Heart left ventricle (tissue), 16 donors: ENCODE measurements around the gene MLXIP. TPM values are rescaled to one million over a fixed set of nuclear protein-coding genes. Genes with fewer than 3 reads are reported as not detected.
A peak's percentile ranks its signal among the peaks of the same experiment; 100 is the strongest.

Experiments
- ATAC-seq, 4 donors: fragments of 200-7000 bp; cut with Tn5 transposase; one replicate each; pipeline ENCODE4 v1.9.1; 2020 to 2022; ENCODE audit warnings: moderate library complexity in 4 of 4, mild to moderate bottlenecking in 3 of 4, moderate number of reproducible peaks in 1 of 4
- DNase-seq, 5 donors: peaks; one replicate each; pipeline ENCODE4 v3.0.0-alpha.2; 2020
- H3K27ac ChIP-seq, 12 donors: fragments of 200-600 bp; sonication (generic) in 4 of 12; one replicate each; pipeline versions ENCODE4 v1.5.0 to v1.8.0; 2016 to 2022; ENCODE audit warnings: mild to moderate bottlenecking in 2 of 12
- H3K27me3 ChIP-seq, 9 donors: fragments of 200-600 bp; sonication (generic) in 2 of 9; one replicate each; pipeline versions ENCODE4 v1.5.1 to v1.8.0; 2016 to 2022; ENCODE audit warnings: mild to moderate bottlenecking in 3 of 9
- H3K36me3 ChIP-seq, 9 donors: fragments of 200-600 bp; sonication (generic) in 2 of 9; one replicate each; pipeline versions ENCODE4 v1.5.0 to v1.8.0; 2018 to 2022; ENCODE audit warnings: mild to moderate bottlenecking in 2 of 9
- H3K4me1 ChIP-seq, 12 donors: fragments of 200-600 bp; sonication (generic) in 4 of 12; one replicate each; pipeline versions ENCODE4 v1.5.0 to v1.8.0; 2016 to 2022; ENCODE audit warnings: mild to moderate bottlenecking in 3 of 12
- H3K4me3 ChIP-seq, 12 donors: fragments of 200-600 bp; sonication (generic) in 4 of 12; one replicate each; pipeline versions ENCODE4 v1.5.0 to v1.8.0; 2017 to 2022; ENCODE audit warnings: mild to moderate bottlenecking in 9 of 12, moderate library complexity in 4 of 12
- H3K9me3 ChIP-seq, 12 donors: fragments of 200-600 bp; sonication (generic) in 4 of 12; one replicate each; pipeline versions ENCODE4 v1.5.0 to v1.8.0; 2016 to 2022; ENCODE audit warnings: mild to moderate bottlenecking in 1 of 12
- POLR2A ChIP-seq, 2 donors: fragments of 450-650 bp; IDR thresholded peaks; one replicate each; pipeline ENCODE4 v1.6.1; 2017; ENCODE audit warnings: antibody characterized with exemption in 2 of 2, mild to moderate bottlenecking in 2 of 2, moderate library complexity in 2 of 2
- whole genome bisulfite sequencing, 4 donors: extraction: QIAGEN DNeasy Blood & Tissue Kit in 2 of 4; methylation state at CpG; one replicate each; pipeline versions ENCODE4 v1.1.5 to v1.1.7; 2013 to 2018; 5-methylcytosine and 5-hydroxymethylcytosine counted together
- intact Hi-C, 10 donors: fragments of 100-400 bp; cut with DNase I; formaldehyde crosslinking; loops; one replicate each; pipeline versions ENCODE4 v1.11.1 to v1.14.2; 2022
- polyA plus RNA-seq, 2 donors: library from polyadenylated mRNA; stranded (reverse); fragments of 200-250 nt; gene quantifications; one replicate each; pipeline ENCODE4 v1.2.3, GENCODE V29; 2013
- total RNA-seq, 9 donors: library from RNA; depleted of rRNA in 2 of 9; stranded (reverse); fragments of >200 nt in 2 of 9; fragmentation: NEBNext Ultra II Directional in 3 of 9; extraction: Animal tissue kit (Norgen Biotek cat#: 25700) in 3 of 9; gene quantifications; one replicate each; pipeline versions ENCODE4 v1.1.0 to v1.2.4, GENCODE V29; 2016 to 2023
- TF ChIP-seq, protein P1 (sequence below), 12 donors: fragments of 200-600 bp; sonication (generic) in 4 of 12; IDR thresholded peaks; one replicate each; pipeline versions ENCODE4 v1.5.0 to v1.8.0; 2018 to 2022; ENCODE audit warnings: antibody characterized with exemption in 12 of 12, mild to moderate bottlenecking in 5 of 12
- donor health status: ischemic (EF 13 %, LVEDD 7.1; RV severe dilation, severe dysfunction).
- donor health status: healthy with polysubstance abuse.
- donor health status: DM: no; HTN: yes; CAD: no.
- donor health status: DM: no; HTN: no; CAD: no.
- donor health status: ischemic (EF 25% LVEDD 6.9; RV normal size, moderate dysfunction).
- donor health status: ischemic (EF 25% LVEDD 5.7; RV mildly dilated, moderate dysfunction).
- donor health status: healthy.
- donor health status: DM: yes; HTN: yes; CAD: no.
- donor health status: ischemic (EF 35%, LVEDD 5.7; RV mildly dilated, moderate dysfunction).
- donor health status: nonischemic (EF 11% LVEDD 7.7; RV severe dilation, severe dysfunction).
- donor health status: DM: yes; HTN: yes; CAD: no.
- donor health status: PGD.
- donor health status: ischemic (EF 29% LVEDD 5.4; RV normal size, mild dysfunction).
- donor health status: nonischemic (EF 23%, LVEDD 6.1; RV moderate dilation, normal function).

Gene MLXIP
- total and polyA plus RNA-seq, 11 donors = 14.3 to 39.6 (median 22.7) TPM

DNA sequence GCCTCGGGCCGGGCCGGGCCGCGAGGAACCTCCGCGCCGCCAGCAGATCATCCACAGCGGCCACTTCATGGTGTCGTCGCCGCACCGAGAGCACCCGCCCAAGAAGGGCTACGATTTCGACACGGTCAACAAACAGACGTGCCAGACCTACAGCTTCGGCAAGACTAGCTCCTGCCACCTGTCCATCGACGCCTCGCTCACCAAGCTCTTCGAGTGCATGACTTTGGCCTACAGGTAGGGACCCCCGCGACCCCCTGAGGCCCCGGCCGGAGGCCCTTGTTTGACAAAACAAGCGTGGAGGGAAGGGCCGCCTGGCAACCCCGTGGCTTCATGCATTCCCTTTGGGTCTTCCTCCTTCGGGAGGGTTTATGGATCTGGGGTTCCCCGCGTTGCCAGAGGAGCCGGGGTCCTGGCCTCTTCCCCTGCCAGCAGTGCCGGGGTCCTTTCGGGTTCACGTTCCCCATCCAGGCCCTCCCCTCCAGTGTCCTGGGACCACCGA lies 526 bp downstream of the MLXIP start:
- Histone ChIP-seq H3K4me1 (peaks cover 7 to 62% (median 43%) of the 10 kb centered on the region in 12 donors), H3K4me3 (peak overlapping the region; percentile 32 to 94 (median 74)), H3K27me3 (no peaks in the 10 kb centered on the region), H3K36me3 (peaks cover 0 to 4% (median 0%) of the 10 kb centered on the region in 9 donors), H3K27ac (peak overlapping the region; percentile 53 to 95 (median 86)), H3K9me3 (no peaks in the 10 kb centered on the region)
- WGBS, 4 donors = 1 to 2% (median 1%) methylated on average over 24 to 38 of the region's 38 CpGs
- peak in 1 of 5 donors; percentile 42 for DNase-seq
- no peak for TF ChIP-seq POLR2A (IDR thresholded peaks at IDR 0.05)
- TF ChIP-seq, protein P1, sequence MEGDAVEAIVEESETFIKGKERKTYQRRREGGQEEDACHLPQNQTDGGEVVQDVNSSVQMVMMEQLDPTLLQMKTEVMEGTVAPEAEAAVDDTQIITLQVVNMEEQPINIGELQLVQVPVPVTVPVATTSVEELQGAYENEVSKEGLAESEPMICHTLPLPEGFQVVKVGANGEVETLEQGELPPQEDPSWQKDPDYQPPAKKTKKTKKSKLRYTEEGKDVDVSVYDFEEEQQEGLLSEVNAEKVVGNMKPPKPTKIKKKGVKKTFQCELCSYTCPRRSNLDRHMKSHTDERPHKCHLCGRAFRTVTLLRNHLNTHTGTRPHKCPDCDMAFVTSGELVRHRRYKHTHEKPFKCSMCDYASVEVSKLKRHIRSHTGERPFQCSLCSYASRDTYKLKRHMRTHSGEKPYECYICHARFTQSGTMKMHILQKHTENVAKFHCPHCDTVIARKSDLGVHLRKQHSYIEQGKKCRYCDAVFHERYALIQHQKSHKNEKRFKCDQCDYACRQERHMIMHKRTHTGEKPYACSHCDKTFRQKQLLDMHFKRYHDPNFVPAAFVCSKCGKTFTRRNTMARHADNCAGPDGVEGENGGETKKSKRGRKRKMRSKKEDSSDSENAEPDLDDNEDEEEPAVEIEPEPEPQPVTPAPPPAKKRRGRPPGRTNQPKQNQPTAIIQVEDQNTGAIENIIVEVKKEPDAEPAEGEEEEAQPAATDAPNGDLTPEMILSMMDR (IDR thresholded peaks at IDR 0.05) = no peak
- intact Hi-C loops = loop anchor here in 1 of 10 donors (5.0 kb wide), 1 partner anchor 38 kb away; no protein-coding TSS in a partner anchor
- no peak for ATAC-seq

DNA sequence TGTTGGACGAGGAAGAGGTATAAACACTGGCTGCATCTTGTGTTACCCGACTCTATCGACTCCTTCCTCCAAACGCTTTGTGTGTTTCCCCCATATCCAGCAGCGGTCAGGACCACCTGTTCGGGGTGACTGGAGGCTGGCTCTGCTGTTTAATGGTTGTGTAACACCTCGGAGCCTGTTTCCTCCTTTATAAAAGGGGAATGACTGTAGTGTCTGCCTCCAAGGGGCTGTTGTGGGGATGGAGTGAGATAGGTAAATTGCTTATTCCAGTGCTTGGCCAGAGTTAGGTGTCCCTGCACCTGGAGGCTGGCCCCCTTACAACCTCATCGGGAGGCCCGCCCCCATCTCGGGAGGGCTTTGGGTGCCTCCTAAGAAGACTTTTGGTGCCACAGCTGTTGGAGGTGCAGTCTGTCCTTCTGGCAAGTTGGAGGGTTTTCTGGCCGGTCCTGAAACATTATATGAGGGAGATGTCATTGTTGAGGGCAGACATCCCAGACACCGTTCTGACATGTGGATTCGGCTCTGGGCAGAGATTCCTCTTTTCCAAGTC lies 1.1 kb downstream of the MLXIP start:
- intact Hi-C loops = loop anchor here in 2 of 10 donors (5.0 kb wide), 2 partner anchors 38 to 43 kb away; no protein-coding TSS in a partner anchor
- H3K27ac ChIP-seq = peak overlapping the region; percentile 53 to 95 (median 86)
- H3K4me1 ChIP-seq = peaks cover 7 to 65% (median 45%) of the 10 kb centered on the region in 12 donors

DNA sequence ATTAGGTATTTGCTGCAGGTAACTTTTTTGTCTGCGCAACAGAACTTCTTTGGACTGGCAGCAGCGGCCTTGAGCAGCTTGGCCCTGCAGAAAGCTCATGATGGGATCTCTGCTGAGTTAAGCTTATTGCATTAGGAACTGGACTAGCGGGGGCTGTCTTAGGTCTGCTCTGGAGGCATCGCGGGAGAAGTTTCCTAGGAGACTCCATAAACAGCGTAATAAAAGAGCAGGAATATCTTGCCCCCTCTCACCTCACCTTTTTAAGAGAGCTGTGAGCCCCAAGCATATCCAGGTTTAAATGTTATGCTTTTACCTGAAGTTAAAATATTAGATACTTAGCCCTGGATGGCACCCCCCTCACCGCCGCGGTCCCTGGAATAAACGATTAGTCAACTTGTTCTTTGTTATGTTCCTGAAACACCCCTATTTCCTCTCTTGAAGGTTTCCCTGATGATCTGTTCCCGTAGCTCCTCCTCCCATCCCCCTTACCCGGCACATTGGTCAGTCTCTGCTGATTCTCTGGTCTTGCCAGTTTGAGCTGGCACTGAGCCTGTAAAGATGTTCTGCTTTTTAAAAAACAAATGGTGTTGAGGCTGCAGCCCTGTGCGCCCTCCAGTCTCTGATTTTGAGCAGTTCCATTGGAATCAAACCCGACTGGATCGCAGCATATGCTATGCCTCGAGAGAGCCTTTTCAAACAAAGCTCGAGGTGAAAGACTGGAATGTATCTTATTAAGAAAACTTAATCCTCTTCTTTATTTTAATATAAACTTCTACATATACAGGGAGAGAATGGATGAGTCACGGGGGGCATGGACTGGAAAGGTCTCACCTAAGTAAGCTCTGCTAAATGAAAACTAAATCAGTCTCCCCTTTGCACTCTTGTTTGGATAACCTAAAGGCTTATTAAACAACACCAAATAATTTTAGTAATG lies 1.9 kb downstream of the MLXIP start:
- 30 to 43% (median 37%) methylated on average over 18 of the region's 18 CpGs for WGBS, 4 donors

More for the DNA sequence above, 1.1 kb downstream of the MLXIP start:
- Histone ChIP-seq H3K27me3 (no peaks in the 10 kb centered on the region), H3K36me3 (peaks cover 0 to 7% (median 5%) of the 10 kb centered on the region in 9 donors), H3K9me3 (no peaks in the 10 kb centered on the region), H3K4me3 (peak overlapping the region; percentile 32 to 94 (median 74))
- DNase-seq (peak in 1 of 5 donors; percentile 34), ATAC-seq (no peak)
- no peak for TF ChIP-seq POLR2A (IDR thresholded peaks at IDR 0.05)
- TF ChIP-seq, protein P1 (IDR thresholded peaks at IDR 0.05) = no peak
- 6 to 9% (median 8%) methylated on average over 10 to 13 of the region's 13 CpGs for WGBS, 4 donors

More for the DNA sequence above, 1.9 kb downstream of the MLXIP start:
- TF ChIP-seq, protein P1 (IDR thresholded peaks at IDR 0.05) = no peak
- peak in 1 of 2 donors; percentile 51 for TF ChIP-seq POLR2A (IDR thresholded peaks at IDR 0.05)
- Histone ChIP-seq H3K27ac (peak overlapping the region; percentile 53 to 95 (median 86)), H3K9me3 (no peaks in the 10 kb centered on the region), H3K27me3 (no peaks in the 10 kb centered on the region), H3K4me3 (peak overlapping the region; percentile 32 to 94 (median 74)), H3K4me1 (peaks cover 7 to 73% (median 45%) of the 10 kb centered on the region in 12 donors), H3K36me3 (peaks cover 0 to 15% (median 13%) of the 10 kb centered on the region in 9 donors)
- peak in 3 of 5 donors; percentile 66 to 79 (median 76) for DNase-seq
- peak in 3 of 4 donors; percentile 20 to 45 (median 21) for ATAC-seq
- intact Hi-C loops = loop anchor here in 1 of 10 donors (5.0 kb wide), 1 partner anchor 42 kb away; no protein-coding TSS in a partner anchor
